ENCODE results near the gene LHFPL6.

DNA sequence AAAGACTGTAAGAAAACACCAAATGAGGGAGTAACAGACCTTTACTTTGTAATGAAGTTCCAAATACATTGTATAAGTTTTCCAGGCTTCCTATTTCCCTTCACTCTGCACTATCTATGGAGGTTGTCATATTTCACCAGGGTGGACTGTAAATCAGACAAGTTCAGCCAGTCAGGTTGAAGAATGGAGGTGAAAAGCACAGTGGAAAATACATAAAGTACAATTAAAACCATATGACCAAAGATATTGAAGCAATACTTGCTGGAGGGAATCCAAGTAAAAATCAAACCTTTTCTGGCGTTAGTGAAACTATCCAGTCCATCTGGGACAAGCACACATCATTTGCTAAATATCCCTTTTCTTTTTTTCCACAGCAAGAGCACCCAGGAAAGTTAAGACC is 3.2 kb downstream of the LHFPL6 start:
- TF ChIP-seq, protein P1, sequence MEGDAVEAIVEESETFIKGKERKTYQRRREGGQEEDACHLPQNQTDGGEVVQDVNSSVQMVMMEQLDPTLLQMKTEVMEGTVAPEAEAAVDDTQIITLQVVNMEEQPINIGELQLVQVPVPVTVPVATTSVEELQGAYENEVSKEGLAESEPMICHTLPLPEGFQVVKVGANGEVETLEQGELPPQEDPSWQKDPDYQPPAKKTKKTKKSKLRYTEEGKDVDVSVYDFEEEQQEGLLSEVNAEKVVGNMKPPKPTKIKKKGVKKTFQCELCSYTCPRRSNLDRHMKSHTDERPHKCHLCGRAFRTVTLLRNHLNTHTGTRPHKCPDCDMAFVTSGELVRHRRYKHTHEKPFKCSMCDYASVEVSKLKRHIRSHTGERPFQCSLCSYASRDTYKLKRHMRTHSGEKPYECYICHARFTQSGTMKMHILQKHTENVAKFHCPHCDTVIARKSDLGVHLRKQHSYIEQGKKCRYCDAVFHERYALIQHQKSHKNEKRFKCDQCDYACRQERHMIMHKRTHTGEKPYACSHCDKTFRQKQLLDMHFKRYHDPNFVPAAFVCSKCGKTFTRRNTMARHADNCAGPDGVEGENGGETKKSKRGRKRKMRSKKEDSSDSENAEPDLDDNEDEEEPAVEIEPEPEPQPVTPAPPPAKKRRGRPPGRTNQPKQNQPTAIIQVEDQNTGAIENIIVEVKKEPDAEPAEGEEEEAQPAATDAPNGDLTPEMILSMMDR (IDR thresholded peaks at IDR 0.05): no peak
- TF ChIP-seq POLR2A (IDR thresholded peaks at IDR 0.05) (no peak), EP300 (IDR thresholded peaks at IDR 0.05) (no peak)
